GM19351 (cell line): ENCODE measurements around the gene EPN1.
"Not testable (repeated sequence)": the region's sequence is repeated elsewhere in the genome, so short reads cannot be mapped to it uniquely, and the experiment has no call there.

Source experiments
- ATAC-seq: cut with Tn5 transposase; IDR thresholded peaks from one replicate; pipeline ENCODE4 v1.9.1; 2021; ENCODE audit warnings: mild to moderate bottlenecking, moderate library complexity; ENCODE audit not compliant: unreplicated experiment

The EPN1 gene

GRCh38 chr19:55716531-55716930 lies 41.5 kb downstream of the EPN1 start:
- ATAC-seq, result no peak

- no peak for ATAC-seq
These were observed 42.2 kb downstream of the EPN1 start for GRCh38 chr19:55717251-55717650.

DNA sequence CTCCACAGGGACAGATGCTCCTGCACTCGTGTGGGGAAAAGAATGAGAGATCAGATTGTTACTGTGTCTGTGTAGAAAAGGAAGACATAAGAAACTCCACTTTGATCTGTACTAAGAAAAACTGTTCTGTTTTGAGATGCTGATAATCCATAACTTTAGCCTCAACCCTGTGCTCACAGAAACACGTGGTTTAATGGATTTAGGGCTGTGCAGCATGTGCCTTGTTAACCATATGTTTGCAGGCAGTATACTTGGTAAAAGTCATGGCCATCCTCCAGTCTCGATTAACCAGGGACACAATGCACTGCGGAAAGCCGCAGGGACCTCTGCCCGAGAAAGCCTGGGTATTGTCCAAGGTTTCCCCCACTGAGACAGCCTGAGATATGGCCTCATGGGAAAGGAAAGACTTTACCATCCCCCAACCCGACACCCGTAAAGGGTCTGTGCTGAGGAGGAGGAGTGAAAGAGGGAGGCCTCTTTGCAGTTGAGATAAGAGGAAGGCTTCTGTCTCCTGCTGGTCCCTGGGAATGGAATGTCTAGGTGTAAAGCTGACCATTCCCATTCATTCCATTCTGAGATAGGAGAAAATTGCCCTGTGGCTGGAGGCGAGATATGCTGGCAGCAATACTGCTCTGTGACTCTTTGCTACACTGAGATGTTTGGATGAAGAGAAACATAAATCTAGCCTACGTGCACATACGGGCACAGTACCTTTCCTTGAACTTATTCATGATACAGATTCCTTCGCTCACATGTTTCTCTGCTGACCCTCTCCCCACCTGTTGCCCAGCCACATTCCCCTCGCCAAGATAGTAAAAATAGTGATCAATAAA lies 43.1 kb downstream of the EPN1 start:
- ATAC-seq, result not testable (repeated sequence)

DNA sequence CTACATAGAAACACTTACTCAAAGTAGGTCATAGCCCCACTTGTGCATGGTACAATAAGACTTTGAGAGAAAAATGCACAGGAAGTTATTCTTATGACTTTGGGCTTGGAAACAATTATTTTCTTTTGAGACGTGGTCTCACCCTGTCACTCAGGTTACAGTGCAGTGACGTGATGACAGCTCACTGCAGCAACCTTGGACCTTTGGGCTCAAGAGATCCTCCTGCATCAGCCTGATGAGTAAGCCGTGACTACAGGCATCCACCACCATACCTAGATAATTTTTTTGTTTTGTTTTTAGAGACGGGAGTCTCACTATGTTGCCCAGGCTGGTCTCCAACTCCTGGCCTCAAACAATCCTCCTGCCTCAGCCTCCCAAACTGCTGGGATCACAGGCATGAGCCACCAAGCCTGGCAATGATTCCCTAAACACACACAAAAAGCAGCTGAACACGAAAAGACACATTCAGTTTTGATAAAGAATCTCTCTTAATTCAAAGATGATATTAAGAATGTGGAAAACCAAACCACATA lies 45.3 kb downstream of the EPN1 start:
- ATAC-seq, result no peak

DNA sequence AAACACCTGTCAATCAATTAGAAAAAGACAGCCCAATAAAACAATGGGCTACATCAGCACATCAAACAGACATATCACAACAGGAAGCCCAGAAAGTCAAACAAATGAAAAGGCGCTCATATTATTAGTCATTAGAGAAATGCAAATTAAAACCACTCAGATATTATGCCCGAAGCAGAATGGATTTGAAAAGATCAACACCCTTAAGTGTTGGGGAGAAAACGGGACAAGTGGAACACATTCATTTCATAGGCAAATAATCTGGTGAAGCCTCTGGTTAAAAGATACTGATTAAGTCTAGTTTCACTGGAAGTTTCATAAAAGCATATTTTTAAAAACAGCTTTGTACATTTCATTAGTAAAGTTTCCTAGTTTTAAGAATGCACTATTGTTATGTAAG lies 45.8 kb downstream of the EPN1 start:
- no peak for ATAC-seq

GRCh38 chr19:55723491-55723890 lies 48.5 kb downstream of the EPN1 start:
- no peak for ATAC-seq

DNA sequence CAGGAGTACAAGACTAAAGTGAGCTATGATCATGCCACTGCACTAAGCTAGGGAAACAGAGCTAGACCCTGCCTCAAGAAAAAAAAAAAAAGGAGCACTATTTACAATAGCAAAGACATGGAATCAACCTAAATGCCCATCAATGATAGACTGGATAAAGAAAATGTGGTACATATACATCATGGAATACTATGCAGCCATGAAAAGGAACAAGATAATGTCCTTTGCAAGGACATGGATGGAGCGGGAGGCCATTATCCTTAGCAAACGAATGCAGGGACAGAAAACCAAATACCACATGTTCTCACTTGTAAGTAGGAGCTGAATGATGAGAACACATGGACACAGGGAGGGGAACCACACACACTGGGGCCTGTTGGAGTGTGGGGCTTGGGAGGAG lies 55.4 kb downstream of the EPN1 start:
- not testable (repeated sequence) for ATAC-seq

- no peak for ATAC-seq
These were observed 63.3 kb downstream of the EPN1 start, which contains the start of gene NLRP9 for GRCh38 chr19:55738302-55738701. NLRP9 (minus strand) TSS chr19:55738402; CDS start chr19:55738374, 28 bp downstream.

DNA sequence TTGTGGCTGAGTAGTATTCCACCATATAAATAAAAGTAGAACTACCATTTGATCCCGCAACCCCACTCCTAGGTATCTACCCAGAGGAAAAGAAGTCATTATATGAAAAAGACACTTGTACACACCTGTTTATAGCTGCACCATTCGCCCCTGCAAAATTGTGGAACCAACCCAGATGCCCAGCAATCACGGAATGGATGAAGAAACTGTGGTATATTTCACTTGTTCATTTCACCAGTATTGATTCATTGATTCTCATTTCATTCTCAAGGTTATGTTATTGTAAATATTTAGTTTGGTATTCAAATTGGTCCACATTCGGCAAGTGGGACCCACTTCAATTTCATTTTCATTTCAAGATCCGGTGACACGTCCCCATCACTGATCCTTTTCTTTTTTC lies 75.7 kb downstream of the EPN1 start:
- no peak for ATAC-seq

- no peak for ATAC-seq
These were observed 78.4 kb downstream of the EPN1 start for GRCh38 chr19:55753401-55753800.

GRCh38 chr19:55756808-55757207 lies 81.8 kb downstream of the EPN1 start:
- ATAC-seq, result not testable (repeated sequence)

- not testable (repeated sequence) for ATAC-seq
These were observed 83.8 kb downstream of the EPN1 start, which contains the start of gene RFPL4A for GRCh38 chr19:55758797-55759196. RFPL4A (plus strand) TSS chr19:55759097; CDS start chr19:55761801, 2,704 bp downstream.
